Psoas muscle (tissue), 8 donors: Measurements from ENCODE around the gene PSMD5. TPM values are rescaled to one million over a fixed set of nuclear protein-coding genes. Genes with fewer than 3 reads are reported as not detected.

Experiments
- ATAC-seq, 4 donors: fragments of 200-7000 bp; cut with Tn5 transposase; one replicate each; pipeline ENCODE4 v1.9.1; 2020; ENCODE audit warnings: moderate library complexity in 3 of 4, mild to moderate bottlenecking in 2 of 4
- DNase-seq, 2 donors: peaks; one replicate each; pipeline ENCODE4 v3.0.0-alpha.2; 2020
- H3K27ac ChIP-seq: fragments of 200-600 bp; one replicate; pipeline ENCODE4 v1.8.0; 2022
- H3K27me3 ChIP-seq, 3 donors: fragments of 200-600 bp in 1 of 3; one replicate each; pipeline versions ENCODE4 v1.6.1 to v1.8.0; 2013 to 2022; ENCODE audit warnings: low read length in 2 of 3, mild to moderate bottlenecking in 2 of 3, moderate library complexity in 1 of 3; ENCODE audit not compliant: insufficient read depth in 3 of 3
- H3K36me3 ChIP-seq, 2 donors: fragments of 200-600 bp in 1 of 2; one replicate each; pipeline versions ENCODE4 v1.6.1 to v1.8.0; 2013 to 2022; ENCODE audit warnings: low read depth in 1 of 2, mild to moderate bottlenecking in 1 of 2, moderate library complexity in 1 of 2; ENCODE audit not compliant: insufficient read depth in 1 of 2
- H3K4me1 ChIP-seq: fragments of 200-600 bp; one replicate; pipeline ENCODE4 v1.8.0; 2022
- H3K4me3 ChIP-seq: fragments of 200-600 bp; one replicate; pipeline ENCODE4 v1.8.0; 2022; ENCODE audit warnings: mild to moderate bottlenecking
- H3K9me3 ChIP-seq: fragments of 200-600 bp; one replicate; pipeline ENCODE4 v1.8.0; 2022
- WGBS, 3 donors: extraction: QIAGEN DNeasy Blood & Tissue Kit; methylation state at CpG; one replicate each; pipeline versions ENCODE4 v1.1.6 to v1.1.7; 2013; 5-methylcytosine and 5-hydroxymethylcytosine counted together
- intact Hi-C, 2 donors: fragments of 100-400 bp; cut with DNase I; formaldehyde crosslinking; loops; one replicate each; pipeline versions ENCODE4 v1.11.0 to v1.14.2; 2022
- polyA plus RNA-seq, 3 donors: library from polyadenylated mRNA; stranded (reverse); fragments of 200-250 nt; gene quantifications; one replicate each; pipeline ENCODE4 v1.2.3, GENCODE V29; 2013
- total RNA-seq, 4 donors: library from RNA; stranded (reverse); fragmentation: NEBNext Ultra II Directional in 2 of 4; extraction: Animal tissue kit (Norgen Biotek cat#: 25700) in 2 of 4; gene quantifications; one replicate each; pipeline versions ENCODE4 v1.2.1 to v1.2.4, GENCODE V29; 2021 to 2023
- TF ChIP-seq, protein P1 (sequence below): fragments of 200-600 bp; IDR thresholded peaks from one replicate; pipeline ENCODE4 v1.8.0; 2022; ENCODE audit warnings: antibody characterized with exemption
- donor health status: healthy with polysubstance abuse.
- donor health status: DM: no; HTN: no; CAD: no; lungs with moderate emphysema.
- donor health status: Bipolar disorder and iron deficiency.
- donor health status: healthy.
- donor health status: DM: yes; HTN: yes; CAD: no.
- donor health status: DM: no; HTN: no; CAD: no.
- donor health status: DM: no; HTN: no; CAD: no.
- donor health status: DM: yes; HTN: yes; CAD: no.

PSMD5 gene
- total and polyA plus RNA-seq, 7 donors, result 6.2 to 15.7 (median 8.9) TPM

DNA sequence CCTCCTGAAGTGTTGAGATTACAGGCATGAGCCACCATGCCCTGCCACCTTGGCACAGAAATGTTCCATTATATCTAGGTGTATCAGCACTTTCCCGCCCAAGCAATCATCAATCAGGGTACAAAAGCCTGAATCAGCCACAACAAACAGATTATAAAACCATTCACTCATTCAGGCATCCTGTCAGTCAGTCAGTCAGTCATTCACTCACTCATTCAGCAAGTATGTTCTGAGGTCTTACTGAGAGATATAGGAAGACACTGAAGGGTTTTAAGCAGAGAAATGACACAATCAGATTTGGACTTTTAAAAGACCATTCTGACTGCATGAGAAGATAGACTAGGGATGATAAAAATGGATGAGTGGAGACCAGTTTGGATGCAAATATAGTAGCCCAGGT, 13.1 kb downstream of the PSMD5 start:
- H3K36me3 ChIP-seq, result peaks cover under 1 to 83% of the 10 kb centered on the region in 2 donors
- peaks cover 12% of the 10 kb centered on the region for H3K9me3 ChIP-seq
- H3K4me1 ChIP-seq, result no peaks in the 10 kb centered on the region
- intact Hi-C loops, result no loop called here
- TF ChIP-seq, protein P1, sequence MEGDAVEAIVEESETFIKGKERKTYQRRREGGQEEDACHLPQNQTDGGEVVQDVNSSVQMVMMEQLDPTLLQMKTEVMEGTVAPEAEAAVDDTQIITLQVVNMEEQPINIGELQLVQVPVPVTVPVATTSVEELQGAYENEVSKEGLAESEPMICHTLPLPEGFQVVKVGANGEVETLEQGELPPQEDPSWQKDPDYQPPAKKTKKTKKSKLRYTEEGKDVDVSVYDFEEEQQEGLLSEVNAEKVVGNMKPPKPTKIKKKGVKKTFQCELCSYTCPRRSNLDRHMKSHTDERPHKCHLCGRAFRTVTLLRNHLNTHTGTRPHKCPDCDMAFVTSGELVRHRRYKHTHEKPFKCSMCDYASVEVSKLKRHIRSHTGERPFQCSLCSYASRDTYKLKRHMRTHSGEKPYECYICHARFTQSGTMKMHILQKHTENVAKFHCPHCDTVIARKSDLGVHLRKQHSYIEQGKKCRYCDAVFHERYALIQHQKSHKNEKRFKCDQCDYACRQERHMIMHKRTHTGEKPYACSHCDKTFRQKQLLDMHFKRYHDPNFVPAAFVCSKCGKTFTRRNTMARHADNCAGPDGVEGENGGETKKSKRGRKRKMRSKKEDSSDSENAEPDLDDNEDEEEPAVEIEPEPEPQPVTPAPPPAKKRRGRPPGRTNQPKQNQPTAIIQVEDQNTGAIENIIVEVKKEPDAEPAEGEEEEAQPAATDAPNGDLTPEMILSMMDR, result no peak
- no peak overlapping the region for H3K27ac ChIP-seq
- ATAC-seq (no peak), DNase-seq (no peak)
- WGBS, 3 donors, result 95 to 100% (median 100%) methylated on average over 1 of the region's 1 CpG
- H3K4me3 ChIP-seq, result no peak overlapping the region
- no peaks in the 10 kb centered on the region for H3K27me3 ChIP-seq

- TF ChIP-seq, protein P1, result no peak
- DNase-seq (no peak), ATAC-seq (no peak)
- peaks cover 2% of the 10 kb centered on the region for H3K9me3 ChIP-seq
- WGBS, 3 donors, result 94 to 96% (median 94%) methylated on average over 4 of the region's 4 CpGs
- intact Hi-C loops, result no loop called here
- H3K4me1 ChIP-seq, result no peaks in the 10 kb centered on the region
- no peaks in the 10 kb centered on the region for H3K27me3 ChIP-seq
- H3K36me3 ChIP-seq, result peaks cover 17 to 94% of the 10 kb centered on the region in 2 donors
- H3K4me3 ChIP-seq, result no peak overlapping the region
- no peak overlapping the region for H3K27ac ChIP-seq
Observed at GRCh38 chr9:120820095-120820494, 22.6 kb downstream of the PSMD5 start.

DNA sequence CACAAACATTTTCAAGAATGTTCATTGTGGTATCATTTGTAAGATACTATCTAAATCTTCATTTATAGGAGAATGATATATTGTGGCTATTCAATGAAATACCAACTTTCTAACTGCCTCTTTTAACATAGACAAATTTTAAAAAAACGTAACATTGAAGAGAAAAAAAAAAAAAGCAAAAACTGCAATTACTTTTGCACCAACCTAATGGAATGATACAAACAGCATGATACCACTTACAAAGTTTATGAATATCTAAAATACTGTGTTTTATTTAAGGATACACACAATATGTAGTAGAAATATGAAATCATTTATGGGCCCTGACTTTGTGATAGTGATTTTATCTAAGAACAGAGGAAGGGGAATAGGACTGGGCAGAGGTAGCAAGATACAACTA, 24.1 kb downstream of the PSMD5 start:
- no peak for ATAC-seq
- 87 to 90% (median 87%) methylated on average over 1 of the region's 1 CpG for WGBS, 3 donors
- no peak for DNase-seq
- Histone ChIP-seq H3K27ac (no peak overlapping the region), H3K4me3 (no peak overlapping the region), H3K27me3 (no peaks in the 10 kb centered on the region), H3K4me1 (no peaks in the 10 kb centered on the region), H3K36me3 (peaks cover 15 to 85% of the 10 kb centered on the region in 2 donors), H3K9me3 (no peaks in the 10 kb centered on the region)
- intact Hi-C loops, result no loop called here
- TF ChIP-seq, protein P1, result no peak

- H3K36me3 ChIP-seq, result peaks cover 7 to 55% of the 10 kb centered on the region in 2 donors
- intact Hi-C loops, result no loop called here
- no peak for DNase-seq
Observed at GRCh38 chr9:120815075-120815474, 27.6 kb downstream of the PSMD5 start.

GRCh38 chr9:120808931-120809330, 33.8 kb downstream of the PSMD5 start:
- no peaks in the 10 kb centered on the region for H3K27me3 ChIP-seq
- no peaks in the 10 kb centered on the region for H3K4me1 ChIP-seq
- intact Hi-C loops, result no loop called here
- TF ChIP-seq, protein P1, result no peak
- no peak overlapping the region for H3K4me3 ChIP-seq
- peaks cover 0 to 3% of the 10 kb centered on the region in 2 donors for H3K36me3 ChIP-seq
- peaks cover 18% of the 10 kb centered on the region for H3K9me3 ChIP-seq
- DNase-seq (no peak), ATAC-seq (no peak)
- no peak overlapping the region for H3K27ac ChIP-seq

More at GRCh38 chr9:120815075-120815474, 27.6 kb downstream of the PSMD5 start:
- Histone ChIP-seq H3K27me3 (no peaks in the 10 kb centered on the region), H3K4me1 (no peaks in the 10 kb centered on the region), H3K9me3 (peaks cover 5% of the 10 kb centered on the region), H3K27ac (no peak overlapping the region), H3K4me3 (no peak overlapping the region)
- TF ChIP-seq, protein P1, result no peak
- ATAC-seq, result no peak
- 96 to 97% (median 96%) methylated on average over 4 of the region's 4 CpGs for WGBS, 3 donors
